Mesendoderm (in vitro differentiated cells): ENCODE results near the gene LTO1. TPM values are rescaled to one million over a fixed set of nuclear protein-coding genes. Genes with fewer than 3 reads are reported as not detected.
A peak's percentile ranks its signal among the peaks of the same experiment; 100 is the strongest.

Experiments
- DNase-seq: peaks from one replicate; pipeline ENCODE4 v3.0.0; 2013
- H2AK5ac ChIP-seq: 2 replicates; pipeline ENCODE4 v1.6.1; 2013; ENCODE audit warnings: low read length, inconsistent platforms
- H2BK120ac ChIP-seq: 2 replicates; pipeline ENCODE4 v1.6.1; 2013; ENCODE audit warnings: low read depth, mild to moderate bottlenecking, low read length, moderate library complexity, mixed read lengths
- H2BK15ac ChIP-seq: replicated peaks from 2 replicates; pipeline ENCODE4 v1.6.1; 2013; ENCODE audit warnings: low read depth, mild to moderate bottlenecking, moderate library complexity
- H2BK5ac ChIP-seq: 2 replicates; pipeline ENCODE4 v1.6.1; 2013; ENCODE audit warnings: low read length, inconsistent platforms
- H3K18ac ChIP-seq: 2 replicates; pipeline ENCODE4 v1.6.1; 2013; ENCODE audit warnings: mild to moderate bottlenecking, low read length, mixed read lengths
- H3K23ac ChIP-seq: one replicate; pipeline ENCODE4 v1.6.1; 2013; ENCODE audit warnings: low read length
- H3K27ac ChIP-seq: 2 replicates; pipeline ENCODE4 v1.5.1; 2013; ENCODE audit warnings: low read depth, mild to moderate bottlenecking, inconsistent platforms, low read length, moderate library complexity
- H3K27me3 ChIP-seq: 2 replicates; pipeline ENCODE4 v1.6.1; 2013; ENCODE audit warnings: low read length, control low read depth, mild to moderate bottlenecking, inconsistent platforms; ENCODE audit not compliant: insufficient read depth, poor library complexity
- H3K36me3 ChIP-seq: 2 replicates; pipeline ENCODE4 v1.6.1; 2013; ENCODE audit warnings: low read length, inconsistent platforms; ENCODE audit not compliant: control insufficient read depth, insufficient read depth
- H3K4ac ChIP-seq: one replicate; pipeline ENCODE4 v1.6.1; 2013; ENCODE audit warnings: low read depth, mild to moderate bottlenecking, low read length, moderate library complexity
- H3K4me1 ChIP-seq: 2 replicates; pipeline ENCODE4 v1.6.1; 2013; ENCODE audit warnings: low read depth, low read length, inconsistent platforms; ENCODE audit not compliant: control insufficient read depth
- H3K4me2 ChIP-seq: 2 replicates; pipeline ENCODE4 v1.6.1; 2013; ENCODE audit warnings: low read length
- H3K4me3 ChIP-seq: 2 replicates; pipeline ENCODE4 v1.5.1; 2013; ENCODE audit warnings: mild to moderate bottlenecking, low read length
- H3K56ac ChIP-seq: one replicate; pipeline ENCODE4 v1.6.1; 2013; ENCODE audit warnings: low read length
- H3K79me1 ChIP-seq: 2 replicates; pipeline ENCODE4 v1.6.1; 2013; ENCODE audit warnings: low read length, inconsistent platforms
- H3K79me2 ChIP-seq: 2 replicates; pipeline ENCODE4 v1.6.1; 2013; ENCODE audit warnings: mild to moderate bottlenecking, low read length; ENCODE audit not compliant: control insufficient read depth, insufficient read depth
- H3K9ac ChIP-seq: 2 replicates; pipeline ENCODE4 v1.6.1; 2013; ENCODE audit warnings: low read length, inconsistent platforms
- H4K5ac ChIP-seq: one replicate; pipeline ENCODE4 v1.6.1; 2013; ENCODE audit warnings: low read length
- H4K8ac ChIP-seq: one replicate; pipeline ENCODE4 v1.6.1; 2013; ENCODE audit warnings: low read depth, mild to moderate bottlenecking, control low read depth, low read length, moderate library complexity
- WGBS: extraction: QIAGEN DNeasy Blood & Tissue Kit; methylation state at CpG from one replicate; pipeline ENCODE4 v1.1.7; 2013; ENCODE audit warnings: low lambda C conversion rate, missing lambda C conversion rate; ENCODE audit not compliant: insufficient coverage; ENCODE audit errors: extremely low coverage; 5-methylcytosine and 5-hydroxymethylcytosine counted together
- polyA plus RNA-seq, 2 experiments: library from polyadenylated mRNA; stranded (reverse); fragments of 200-250 nt; gene quantifications; one replicate each; pipeline ENCODE4 v1.2.3, GENCODE V29; 2013

The LTO1 gene
- 9.5 TPM for polyA plus RNA-seq (2013, experiment 1 of 2)
- polyA plus RNA-seq (2013, experiment 2 of 2), result 9.3 TPM

GRCh38 chr11:69674886-69675714 lies at the start of gene LTO1:
Gene LTO1, minus strand, starts transcription at chr11:69675353. Its CDS starts 114 bp downstream, at chr11:69675239.
- Histone ChIP-seq H3K27ac (peak within 1 kb of the TSS; percentile 26), H3K27me3 (no peaks in the 10 kb centered on the region)
- WGBS, result no CpG with 5 or more reads among the region's 72 CpGs

GRCh38 chr11:69721745-69722144 lies 46.6 kb upstream of the LTO1 start:
- Histone ChIP-seq H3K4ac (no peak overlapping the region), H2BK15ac (no peak overlapping the region), H3K27ac (no peak overlapping the region), H3K56ac (peak overlapping the region; percentile 5), H3K4me2 (no peak overlapping the region), H3K36me3 (no peaks in the 10 kb centered on the region), H2BK5ac (no peak overlapping the region), H3K18ac (no peak overlapping the region), H3K9ac (no peak overlapping the region), H3K79me2 (no peaks in the 10 kb centered on the region), H2BK120ac (no peak overlapping the region), H4K5ac (no peak overlapping the region), H3K4me3 (no peak overlapping the region), H3K27me3 (no peaks in the 10 kb centered on the region), H3K4me1 (no peaks in the 10 kb centered on the region), H3K23ac (no peak overlapping the region), H2AK5ac (no peak overlapping the region), H3K79me1 (no peaks in the 10 kb centered on the region), H4K8ac (no peak overlapping the region)
- no peak for DNase-seq
- no CpG with 5 or more reads among the region's 9 CpGs for WGBS

More at GRCh38 chr11:69674886-69675714, at the start of gene LTO1:
- peak; percentile 96 for DNase-seq
- peak within 1 kb of the TSS; percentile 67 for H3K4me2 ChIP-seq
- H3K23ac ChIP-seq, result no peak within 1 kb of the TSS
- peak within 1 kb of the TSS; percentile 92 for H3K9ac ChIP-seq
- H3K4me1 ChIP-seq, result peaks cover 1% of the 10 kb centered on the region
- peaks cover 10% of the 10 kb centered on the region for H3K79me1 ChIP-seq
- H2BK15ac ChIP-seq, result no peak within 1 kb of the TSS
- peaks cover 4% of the 10 kb centered on the region for H3K36me3 ChIP-seq
- H4K5ac ChIP-seq, result no peak within 1 kb of the TSS
- peak within 1 kb of the TSS; percentile 84 for H3K4me3 ChIP-seq
- H2BK5ac ChIP-seq, result no peak within 1 kb of the TSS
- H4K8ac ChIP-seq, result no peak within 1 kb of the TSS
- H3K18ac ChIP-seq, result peak within 1 kb of the TSS; percentile 30
- H2AK5ac ChIP-seq, result peak within 1 kb of the TSS; percentile 47
- peak within 1 kb of the TSS; percentile 97 for H3K56ac ChIP-seq
- no peak within 1 kb of the TSS for H2BK120ac ChIP-seq
- no peak within 1 kb of the TSS for H3K4ac ChIP-seq
- peaks cover 10% of the 10 kb centered on the region for H3K79me2 ChIP-seq

GRCh38 chr11:69721106-69721505 lies 46.0 kb upstream of the LTO1 start:
- no peaks in the 10 kb centered on the region for H3K27me3 ChIP-seq
- no peak overlapping the region for H2AK5ac ChIP-seq
- H4K8ac ChIP-seq, result no peak overlapping the region
- H3K79me1 ChIP-seq, result no peaks in the 10 kb centered on the region
- no peak overlapping the region for H2BK120ac ChIP-seq
- WGBS, result no CpG with 5 or more reads among the region's 14 CpGs
- no peaks in the 10 kb centered on the region for H3K79me2 ChIP-seq
- H3K4me3 ChIP-seq, result no peak overlapping the region
- no peaks in the 10 kb centered on the region for H3K36me3 ChIP-seq
- no peak overlapping the region for H2BK5ac ChIP-seq
- DNase-seq, result no peak
- no peak overlapping the region for H3K27ac ChIP-seq
- H3K4ac ChIP-seq, result no peak overlapping the region
- H3K23ac ChIP-seq, result no peak overlapping the region
- no peaks in the 10 kb centered on the region for H3K4me1 ChIP-seq
- no peak overlapping the region for H3K4me2 ChIP-seq
- no peak overlapping the region for H4K5ac ChIP-seq
- no peak overlapping the region for H2BK15ac ChIP-seq
- no peak overlapping the region for H3K18ac ChIP-seq
- H3K56ac ChIP-seq, result no peak overlapping the region
- H3K9ac ChIP-seq, result no peak overlapping the region

- Histone ChIP-seq H3K18ac (no peak overlapping the region), H3K27me3 (no peaks in the 10 kb centered on the region), H3K23ac (no peak overlapping the region), H2BK5ac (no peak overlapping the region), H3K79me2 (no peaks in the 10 kb centered on the region), H3K27ac (no peak overlapping the region), H2BK120ac (no peak overlapping the region), H4K8ac (no peak overlapping the region), H3K4me2 (no peak overlapping the region), H3K79me1 (no peaks in the 10 kb centered on the region), H3K4me1 (no peaks in the 10 kb centered on the region), H3K56ac (no peak overlapping the region), H3K9ac (no peak overlapping the region), H2BK15ac (no peak overlapping the region), H3K4ac (no peak overlapping the region), H4K5ac (no peak overlapping the region), H3K4me3 (no peak overlapping the region), H3K36me3 (no peaks in the 10 kb centered on the region), H2AK5ac (no peak overlapping the region)
- DNase-seq, result no peak
- no CpG with 5 or more reads among the region's 8 CpGs for WGBS
Measured at GRCh38 chr11:69718912-69719311, 43.8 kb upstream of the LTO1 start.

GRCh38 chr11:69718147-69718546 lies 43.0 kb upstream of the LTO1 start:
- Histone ChIP-seq H3K27me3 (no peaks in the 10 kb centered on the region), H3K56ac (no peak overlapping the region), H3K4ac (no peak overlapping the region), H3K79me2 (no peaks in the 10 kb centered on the region), H3K4me2 (no peak overlapping the region), H4K5ac (no peak overlapping the region), H3K27ac (no peak overlapping the region), H2BK15ac (no peak overlapping the region), H3K79me1 (no peaks in the 10 kb centered on the region), H2BK5ac (no peak overlapping the region), H4K8ac (no peak overlapping the region), H3K23ac (no peak overlapping the region), H3K9ac (no peak overlapping the region), H2BK120ac (no peak overlapping the region), H2AK5ac (no peak overlapping the region), H3K4me3 (no peak overlapping the region), H3K36me3 (no peaks in the 10 kb centered on the region), H3K4me1 (no peaks in the 10 kb centered on the region), H3K18ac (no peak overlapping the region)
- peak; percentile 91 for DNase-seq
- WGBS, result no CpG with 5 or more reads among the region's 13 CpGs
